Left cardiac atrium (tissue), 4 donors: Measurements from ENCODE around the gene CYLD. TPM values are rescaled to one million over a fixed set of nuclear protein-coding genes. Genes with fewer than 3 reads are reported as not detected.

Source experiments
- ATAC-seq, 2 donors: fragments of 200-7000 bp; cut with Tn5 transposase; one replicate each; pipeline ENCODE4 v1.9.1; 2020; ENCODE audit warnings: mild to moderate bottlenecking in 2 of 2, moderate library complexity in 2 of 2
- DNase-seq: peaks from one replicate; pipeline ENCODE4 v3.0.0-alpha.2; 2020
- intact Hi-C, 2 donors: fragments of 100-400 bp; cut with DNase I; formaldehyde crosslinking; loops; one replicate each; pipeline versions ENCODE4 v1.14.1 to v1.15.1; 2022 to 2023
- total RNA-seq, 2 donors: library from RNA; stranded (reverse); fragmentation: NEBNext Ultra II Directional; extraction: Animal tissue kit (Norgen Biotek cat#: 25700); gene quantifications; one replicate each; pipeline ENCODE4 v1.2.1, GENCODE V29; 2021
- donor health status: DM: no; HTN: yes; CAD: no.
- donor health status: DM: no; HTN: yes; CAD: no; lungs with severe emphysema.
- donor health status: DM: yes; HTN: yes; CAD: no.
- donor health status: Dilated cardiomyopathy.

Gene CYLD
- total RNA-seq, 2 donors from 2014 or later, result 26.7 to 29.6 TPM

DNA sequence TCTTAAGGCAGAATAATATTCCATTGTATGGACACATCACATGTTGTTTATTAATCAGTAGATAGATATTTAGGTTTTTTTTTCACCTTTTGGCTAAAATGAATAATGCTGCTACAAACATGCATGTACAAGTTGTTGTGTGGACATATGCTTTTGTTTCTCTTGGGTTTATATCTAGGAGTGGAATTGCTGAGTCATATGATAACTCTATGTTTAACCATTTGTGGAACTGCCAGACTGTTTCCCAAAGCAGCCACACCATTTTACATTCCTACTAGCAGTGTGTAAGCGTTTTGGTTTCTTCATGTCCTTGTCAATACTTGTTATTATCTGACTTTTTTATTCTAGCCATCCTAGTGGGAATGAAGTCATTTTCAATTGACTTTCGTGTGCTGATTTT, 21.3 kb downstream of the CYLD start:
- DNase-seq, result no peak
- ATAC-seq, result no peak
- intact Hi-C loops, result no loop called here

GRCh38 chr16:50765260-50765659, 23.4 kb downstream of the CYLD start:
- no peak for DNase-seq
- intact Hi-C loops, result no loop called here
- ATAC-seq, result no peak

GRCh38 chr16:50765861-50766260, 24.0 kb downstream of the CYLD start:
- intact Hi-C loops, result no loop called here
- DNase-seq, result no peak
- no peak for ATAC-seq

- DNase-seq (no peak), ATAC-seq (no peak)
- intact Hi-C loops, result no loop called here
Observed at GRCh38 chr16:50767197-50767596, 25.3 kb downstream of the CYLD start.

- ATAC-seq (no peak), DNase-seq (no peak)
- intact Hi-C loops, result no loop called here
Observed at GRCh38 chr16:50771366-50771765, 29.5 kb downstream of the CYLD start.

- intact Hi-C loops, result no loop called here
- DNase-seq (no peak), ATAC-seq (no peak)
Observed at GRCh38 chr16:50774405-50774804, 32.5 kb downstream of the CYLD start.

DNA sequence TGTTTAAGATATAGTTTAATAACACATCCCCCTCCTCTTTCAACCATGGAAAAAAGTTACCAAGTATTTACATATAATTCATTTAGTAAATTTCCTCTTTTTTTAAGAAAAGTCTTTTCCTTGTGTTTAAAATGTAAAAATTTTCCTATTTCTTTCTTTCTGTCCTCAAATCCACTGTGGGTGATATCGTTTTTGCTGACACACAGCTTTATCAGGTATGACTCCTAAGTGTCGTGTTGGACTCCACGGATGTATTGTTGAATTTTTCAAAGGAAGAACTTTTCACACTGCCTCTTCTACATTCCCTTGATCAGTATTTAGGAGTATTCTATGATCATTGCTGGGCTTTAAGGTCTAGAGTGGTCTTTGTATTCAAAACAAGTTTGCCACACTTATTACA, 33.1 kb downstream of the CYLD start:
- no peak for ATAC-seq
- intact Hi-C loops, result no loop called here

DNA sequence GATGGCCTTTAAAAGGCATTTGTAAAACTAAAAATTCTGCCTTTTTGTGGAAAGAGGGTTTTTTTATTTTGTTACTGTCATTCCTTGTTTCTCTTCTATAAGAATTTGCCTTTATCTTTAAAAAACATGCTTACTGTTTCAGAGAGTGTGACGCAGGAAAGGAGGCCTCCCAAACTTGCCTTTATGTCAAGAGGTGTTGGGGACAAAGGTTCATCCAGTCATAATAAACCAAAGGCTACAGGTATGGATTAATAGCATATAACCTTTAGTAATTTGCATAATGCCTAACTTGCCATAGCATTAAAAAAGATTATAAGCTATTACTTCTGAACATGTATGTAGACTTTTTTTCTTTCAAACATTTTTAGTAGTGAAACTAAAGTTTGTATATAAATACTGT, 34.2 kb downstream of the CYLD start:
- intact Hi-C loops, result no loop called here
- no peak for ATAC-seq

More for the DNA sequence above, 33.1 kb downstream of the CYLD start:
- no peak for DNase-seq

DNA sequence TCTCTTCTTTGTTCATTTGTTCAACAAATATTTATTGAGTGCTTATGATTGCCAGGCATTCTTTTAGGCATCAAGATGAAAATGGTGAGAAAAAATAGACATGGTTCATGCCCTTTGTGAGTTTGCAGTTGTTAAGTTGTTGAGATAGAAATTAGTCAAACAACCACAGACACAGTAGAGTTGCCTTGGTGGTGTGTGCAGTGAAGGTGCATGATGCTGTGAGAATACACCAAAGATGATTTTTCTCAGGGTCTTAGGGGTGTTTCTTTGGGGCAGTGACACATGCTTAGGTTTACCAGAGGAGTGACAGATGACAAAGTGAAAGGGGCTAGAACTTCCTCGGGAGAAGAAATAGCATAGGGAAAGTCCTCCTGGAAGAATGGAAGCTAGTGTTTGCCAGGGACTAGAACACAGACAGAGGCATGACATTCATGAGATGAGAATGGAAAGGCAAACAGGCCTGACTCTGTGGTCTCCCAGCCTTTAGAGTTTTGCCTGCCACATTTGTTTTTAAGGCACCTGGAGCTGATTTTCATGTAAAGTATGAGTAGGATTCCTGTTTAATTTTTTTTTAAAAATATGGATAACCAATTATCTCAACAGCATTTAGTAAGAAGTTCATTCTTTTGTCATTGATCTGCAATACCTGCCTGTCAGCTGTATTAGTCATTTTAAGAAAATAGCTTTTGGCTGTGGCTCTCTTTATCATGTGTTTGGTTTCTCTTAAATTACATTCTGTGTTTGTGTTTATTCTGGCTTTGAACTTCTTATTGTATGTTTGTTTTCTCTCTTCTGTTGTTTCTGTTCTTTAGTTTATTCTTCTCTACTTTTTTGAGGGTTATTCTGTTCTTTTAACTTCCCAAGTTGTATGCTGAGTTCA, 36.6 kb downstream of the CYLD start:
- ATAC-seq (no peak), DNase-seq (no peak)
- intact Hi-C loops, result no loop called here

More for the DNA sequence above, 34.2 kb downstream of the CYLD start:
- DNase-seq, result no peak

DNA sequence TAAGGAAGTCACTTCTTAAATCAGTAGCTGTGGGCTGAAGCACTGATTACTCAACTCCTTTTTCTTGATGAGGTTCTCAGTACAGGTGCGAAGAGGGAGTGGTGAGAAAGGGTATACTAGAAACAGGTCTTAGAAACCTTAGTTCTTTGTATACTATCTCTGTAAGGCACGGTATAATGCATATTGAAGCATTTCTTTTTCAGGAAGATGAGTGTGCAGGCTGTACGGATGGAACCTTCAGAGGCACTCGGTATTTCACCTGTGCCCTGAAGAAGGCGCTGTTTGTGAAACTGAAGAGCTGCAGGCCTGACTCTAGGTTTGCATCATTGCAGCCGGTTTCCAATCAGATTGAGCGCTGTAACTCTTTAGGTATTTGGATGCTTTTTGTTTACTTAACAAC, 39.2 kb downstream of the CYLD start:
- intact Hi-C loops, result no loop called here
- ATAC-seq (no peak), DNase-seq (no peak)

DNA sequence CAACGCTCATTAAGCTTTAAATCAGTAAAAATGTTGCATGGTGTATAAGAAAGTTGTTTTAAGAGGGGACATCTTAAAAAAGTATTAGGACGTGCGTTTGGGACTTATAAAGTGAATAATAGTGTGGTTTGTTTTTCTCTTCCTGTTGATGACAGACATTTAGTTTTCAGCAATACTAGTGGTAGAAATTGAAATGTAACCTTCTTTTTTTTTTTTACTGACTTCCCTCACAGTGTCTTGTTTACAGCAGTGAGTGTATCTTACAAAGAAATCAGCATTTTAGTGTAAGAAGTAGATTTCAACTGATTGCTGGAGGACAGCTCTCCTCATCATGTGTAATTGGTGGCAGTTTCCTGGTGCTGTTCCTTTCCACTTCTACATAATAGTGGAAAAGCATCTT, 39.6 kb downstream of the CYLD start:
- DNase-seq, result no peak
- intact Hi-C loops, result no loop called here
- no peak for ATAC-seq

DNA sequence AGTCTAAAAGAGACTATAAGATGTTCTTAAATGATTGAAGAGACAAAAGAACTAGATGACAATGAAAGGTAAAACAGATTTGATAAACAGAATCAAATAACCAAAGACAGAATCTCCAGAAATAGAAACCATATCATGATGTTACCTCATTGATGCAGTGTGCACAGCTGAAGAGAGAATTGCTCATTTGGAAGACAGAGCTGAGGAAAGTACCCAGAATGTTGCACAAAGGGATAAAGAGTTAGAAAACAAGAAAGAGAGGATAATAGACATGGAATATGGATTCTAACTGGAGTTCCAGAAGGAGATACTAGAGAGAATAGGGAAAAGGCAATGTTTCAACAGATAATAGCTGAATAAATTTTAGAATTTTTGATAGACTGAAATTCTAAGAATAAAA, 47.9 kb downstream of the CYLD start:
- ATAC-seq, result no peak
- no peak for DNase-seq
- intact Hi-C loops, result no loop called here

DNA sequence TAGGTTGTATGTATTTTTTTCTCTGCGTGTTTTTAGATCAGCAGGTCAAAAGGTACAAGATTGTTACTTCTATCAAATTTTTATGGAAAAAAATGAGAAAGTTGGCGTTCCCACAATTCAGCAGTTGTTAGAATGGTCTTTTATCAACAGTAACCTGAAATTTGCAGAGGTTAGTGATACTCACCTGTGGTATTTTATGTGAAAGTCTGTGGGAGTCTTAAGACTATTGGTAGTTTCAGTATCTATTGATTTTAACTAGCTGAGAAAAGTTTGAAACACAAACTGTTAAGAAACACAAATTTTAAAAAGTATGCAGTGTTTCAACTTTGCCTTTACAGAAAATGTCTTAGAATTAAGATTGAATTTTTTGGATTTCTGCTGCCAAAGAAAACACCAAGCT, 49.6 kb downstream of the CYLD start:
- no peak for DNase-seq
- intact Hi-C loops, result no loop called here

GRCh38 chr16:50796829-50797228, 54.9 kb downstream of the CYLD start:
- DNase-seq, result no peak
- intact Hi-C loops, result no loop called here
- no peak for ATAC-seq

More for the DNA sequence above, 49.6 kb downstream of the CYLD start:
- ATAC-seq, result no peak

GRCh38 chr16:50797456-50797855, 55.6 kb downstream of the CYLD start:
- no peak for DNase-seq
- intact Hi-C loops, result no loop called here

GRCh38 chr16:50800074-50800473, 58.2 kb downstream of the CYLD start:
- no peak for DNase-seq
- intact Hi-C loops, result loop anchor here in 1 of 2 donors (10.0 kb wide), 1 partner anchor 205 kb away; no protein-coding TSS in a partner anchor
- no peak for ATAC-seq

More at GRCh38 chr16:50797456-50797855, 55.6 kb downstream of the CYLD start:
- no peak for ATAC-seq

GRCh38 chr16:50801036-50801435, 59.1 kb downstream of the CYLD start:
- ATAC-seq (no peak), DNase-seq (no peak)
- intact Hi-C loops, result loop anchor here in 1 of 2 donors (10.0 kb wide), 1 partner anchor 206 kb away; no protein-coding TSS in a partner anchor

GRCh38 chr16:50802000-50802399, 60.1 kb downstream of the CYLD start:
- intact Hi-C loops, result loop anchor here in 1 of 2 donors (10.0 kb wide), 1 partner anchor 207 kb away; no protein-coding TSS in a partner anchor
- ATAC-seq (no peak), DNase-seq (no peak)

- DNase-seq, result no peak
- intact Hi-C loops, result loop anchor here in 1 of 2 donors (10.0 kb wide), 1 partner anchor 208 kb away; no protein-coding TSS in a partner anchor
- no peak for ATAC-seq
Observed at GRCh38 chr16:50802961-50803360, 61.1 kb downstream of the CYLD start.

GRCh38 chr16:50804290-50804907, 62.5 kb downstream of the CYLD start:
- ATAC-seq, result no peak
- intact Hi-C loops, result loop anchor here in 1 of 2 donors (10.0 kb wide), 1 partner anchor 210 kb away; no protein-coding TSS in a partner anchor
- no peak for DNase-seq
